HG02763 (cell line): Measurements from ENCODE around the gene HEPACAM.
A peak's percentile ranks its signal among the peaks of the same experiment; 100 is the strongest.

Source experiments
- ATAC-seq: cut with Tn5 transposase; IDR thresholded peaks from one replicate; pipeline ENCODE4 v1.9.1; 2021; ENCODE audit warnings: mild to moderate bottlenecking, moderate library complexity; ENCODE audit not compliant: unreplicated experiment

HEPACAM gene

GRCh38 chr11:124886978-124887666 lies 48.7 kb downstream of the HEPACAM start:
- no peak for ATAC-seq

GRCh38 chr11:124886476-124886875 lies 49.4 kb downstream of the HEPACAM start:
- ATAC-seq = no peak

GRCh38 chr11:124884869-124885479 lies 50.9 kb downstream of the HEPACAM start:
- ATAC-seq = no peak

GRCh38 chr11:124884340-124884739 lies 51.5 kb downstream of the HEPACAM start:
- no peak for ATAC-seq

- no peak for ATAC-seq
These were observed 53.3 kb downstream of the HEPACAM start for GRCh38 chr11:124882339-124883071.

- ATAC-seq = no peak
These were observed 54.9 kb downstream of the HEPACAM start for GRCh38 chr11:124880958-124881357.

- no peak for ATAC-seq
These were observed 55.6 kb downstream of the HEPACAM start for GRCh38 chr11:124880290-124880611.

- ATAC-seq = no peak
These were observed 56.2 kb downstream of the HEPACAM start for GRCh38 chr11:124879493-124880289.

GRCh38 chr11:124878759-124879492 lies 56.9 kb downstream of the HEPACAM start:
- ATAC-seq = no peak

- ATAC-seq = no peak
These were observed 57.7 kb downstream of the HEPACAM start for GRCh38 chr11:124877910-124878758.

GRCh38 chr11:124877631-124877909 lies 58.3 kb downstream of the HEPACAM start:
- no peak for ATAC-seq

GRCh38 chr11:124876818-124877630 lies 58.8 kb downstream of the HEPACAM start:
- no peak for ATAC-seq

GRCh38 chr11:124875943-124876817 lies 59.7 kb downstream of the HEPACAM start:
- ATAC-seq = peak; percentile 90

GRCh38 chr11:124875401-124875800 lies 60.4 kb downstream of the HEPACAM start:
- ATAC-seq = no peak

GRCh38 chr11:124874571-124875255 lies 61.1 kb downstream of the HEPACAM start:
- ATAC-seq = no peak

- ATAC-seq = no peak
These were observed 61.9 kb downstream of the HEPACAM start for GRCh38 chr11:124873951-124874350.

GRCh38 chr11:124872741-124873140 lies 63.1 kb downstream of the HEPACAM start:
- ATAC-seq = no peak

GRCh38 chr11:124872280-124872679 lies 63.6 kb downstream of the HEPACAM start:
- ATAC-seq = no peak
